A549 (cell line): ENCODE data around the gene SCNN1A. TPM values are rescaled to one million over a fixed set of nuclear protein-coding genes. Genes with fewer than 3 reads are reported as not detected.
A peak's percentile ranks its signal among the peaks of the same experiment; 100 is the strongest.

Experiments
- ATAC-seq, 2 experiments: fragments of 200-7000 bp in 1 of 2; fragments of >200 bp in 1 of 2; cut with Nextera tagmentation in 1 of 2; cut with Tn5 transposase in 1 of 2; 3 replicates each; pipeline versions ENCODE4 v1.8.0 to v1.9.1; 2018 to 2020; ENCODE audit warnings: mild to moderate bottlenecking in 1 of 2, moderate library complexity in 1 of 2
- CTCF ChIA-PET: fragments of 300-600 bp; sonication (Branson Sonifier 250); formaldehyde crosslinking; extraction: SDS; loops from one replicate; lab custom pipeline; 2021; ENCODE audit warnings: antibody characterized with exemption, inconsistent platforms; lab: Yijun Ruan, JAX
- POLR2A ChIA-PET: fragments of 350-600 bp; formaldehyde crosslinking; extraction: SDS; loops from one replicate; lab custom pipeline; 2021; ENCODE audit warnings: antibody characterized with exemption, inconsistent platforms; lab: Yijun Ruan, JAX
- DNase-seq, 2 experiments: peaks; one replicate each; pipeline versions ENCODE4 v3.0.0 to v3.0.0-alpha.2; 2011 to 2016; ENCODE audit warnings: low read depth in 1 of 2, low spot score in 1 of 2
- FAIRE-seq: peaks from 2 replicates; lab custom pipeline; 2011; peaks lifted over from hg19 to GRCh38; lab: Jason Lieb, UNC
- H3K27ac ChIP-seq, 2 experiments: fragments of >200 bp; sonication (Bioruptor Twin); formaldehyde crosslinking; 3 replicates each; pipeline ENCODE4 v1.5.1; 2016 to 2017
- H3K4me1 ChIP-seq: fragments of >200 bp; sonication (Bioruptor Twin); formaldehyde crosslinking; 3 replicates; pipeline ENCODE4 v1.6.1; 2016
- H3K4me2 ChIP-seq: fragments of >200 bp; sonication (Bioruptor Twin); formaldehyde crosslinking; 3 replicates; pipeline ENCODE4 v1.6.1; 2016
- H3K4me3 ChIP-seq: fragments of >200 bp; sonication (Bioruptor Twin); formaldehyde crosslinking; 3 replicates; pipeline ENCODE4 v1.5.1; 2016
- H3K9me3 ChIP-seq: fragments of >200 bp; sonication (Bioruptor Twin); formaldehyde crosslinking; 3 replicates; pipeline ENCODE4 v1.6.1; 2016
- BHLHE40 ChIP-seq: IDR thresholded peaks from 2 replicates; pipeline ENCODE4 v1.6.1; 2012; ENCODE audit warnings: low read depth, low read length, inconsistent platforms
- CBX2 ChIP-seq: fragments of 200-600 bp; sonication (generic); IDR thresholded peaks from 2 replicates; pipeline ENCODE4 v1.6.1; 2016; ENCODE audit warnings: low read depth, mild to moderate bottlenecking, borderline replicate concordance
- CBX8 ChIP-seq: fragments of 200-600 bp; sonication (generic); IDR thresholded peaks from 2 replicates; pipeline ENCODE4 v1.6.1; 2016
- CEBPB ChIP-seq, 2 experiments: fragments of >200 bp in 1 of 2; sonication (Bioruptor Twin) in 1 of 2; formaldehyde crosslinking in 1 of 2; IDR thresholded peaks; 2 replicates each; pipeline ENCODE4 v1.6.1; 2012 to 2016
- CHD2 ChIP-seq: fragments of 150-350 bp; IDR thresholded peaks from 2 replicates; pipeline ENCODE4 v1.6.1; 2014; ENCODE audit warnings: low read length; ENCODE audit not compliant: partially characterized antibody
- EHF ChIP-seq: fragments of 250-450 bp; sonication (Bioruptor Pico); IDR thresholded peaks from 2 replicates; pipeline ENCODE4 v1.5.0; 2020; ENCODE audit warnings: mild to moderate bottlenecking
- EHMT2 ChIP-seq: fragments of 200-600 bp; sonication (generic); IDR thresholded peaks from 2 replicates; pipeline ENCODE4 v1.6.1; 2016; ENCODE audit warnings: antibody characterized with exemption, low read depth, mild to moderate bottlenecking, moderate library complexity
- ELK1 ChIP-seq: fragments of 150-350 bp; IDR thresholded peaks from 2 replicates; pipeline ENCODE4 v1.6.1; 2014; ENCODE audit warnings: low read depth, mild to moderate bottlenecking, low read length
- EP300 ChIP-seq, 2 experiments: fragments of >200 bp; sonication (Bioruptor Twin); formaldehyde crosslinking; IDR thresholded peaks; 2 replicates in 1 of 2; 3 replicates in 1 of 2; pipeline ENCODE4 v1.6.1; 2016 to 2017
- ESRRA ChIP-seq: fragments of 150-350 bp; IDR thresholded peaks from 2 replicates; pipeline ENCODE4 v1.6.1; 2014; ENCODE audit warnings: mild to moderate bottlenecking, low read length, borderline replicate concordance
- FOSB ChIP-seq: fragments of 250-450 bp; sonication (Bioruptor Pico); IDR thresholded peaks from 2 replicates; pipeline ENCODE4 v1.5.0; 2020; ENCODE audit warnings: mild to moderate bottlenecking, moderate library complexity
- FOXS1 ChIP-seq: fragments of 250-450 bp; sonication (Bioruptor Pico); IDR thresholded peaks from 2 replicates; pipeline ENCODE4 v1.5.0; 2020; ENCODE audit warnings: mild to moderate bottlenecking, moderate library complexity
- GATA3 ChIP-seq: IDR thresholded peaks from 2 replicates; pipeline ENCODE4 v1.6.1; 2012; ENCODE audit warnings: borderline replicate concordance
- HDAC2 ChIP-seq: fragments of 200-600 bp; sonication (generic); IDR thresholded peaks from 2 replicates; pipeline ENCODE4 v1.6.1; 2016
- HMGXB4 ChIP-seq: fragments of 250-450 bp; sonication (Bioruptor Pico); IDR thresholded peaks from 2 replicates; pipeline ENCODE4 v1.5.0; 2021; ENCODE audit warnings: mild to moderate bottlenecking, moderate library complexity, borderline replicate concordance
- HOXB5 ChIP-seq: fragments of 250-450 bp; sonication (Bioruptor Pico); IDR thresholded peaks from 2 replicates; pipeline ENCODE4 v1.5.0; 2020; ENCODE audit warnings: mild to moderate bottlenecking, moderate library complexity
- JUN ChIP-seq, 2 experiments: fragments of >200 bp; sonication (Bioruptor Twin); formaldehyde crosslinking; IDR thresholded peaks; 2 replicates in 1 of 2; 3 replicates in 1 of 2; pipeline ENCODE4 v1.6.1; 2016 to 2017
- KDM1A ChIP-seq: fragments of 200-600 bp; sonication (generic); IDR thresholded peaks from 2 replicates; pipeline ENCODE4 v1.6.1; 2016; ENCODE audit warnings: low read depth, mild to moderate bottlenecking
- KDM5A ChIP-seq: fragments of 200-600 bp; sonication (generic); IDR thresholded peaks from 2 replicates; pipeline ENCODE4 v1.6.1; 2016; ENCODE audit warnings: antibody characterized with exemption, mild to moderate bottlenecking
- MAZ ChIP-seq: fragments of 150-350 bp; IDR thresholded peaks from 2 replicates; pipeline ENCODE4 v1.6.1; 2014; ENCODE audit warnings: antibody characterized with exemption, low read depth, low read length, borderline replicate concordance
- NFE2L2 ChIP-seq: fragments of 150-350 bp; conservative IDR thresholded peaks from 2 replicates; pipeline ENCODE4 v1.6.1; 2014; ENCODE audit warnings: low read length
- POLR2A ChIP-seq: IDR thresholded peaks from 2 replicates; pipeline ENCODE4 v1.6.1; 2012; ENCODE audit warnings: mild to moderate bottlenecking, low read length
- ZC3H11A ChIP-seq: fragments of 450-650 bp; IDR thresholded peaks from 2 replicates; pipeline ENCODE4 v1.6.1; 2014; ENCODE audit warnings: antibody characterized with exemption, mild to moderate bottlenecking
- ZNF302 ChIP-seq: fragments of 250-450 bp; sonication (Bioruptor Pico); IDR thresholded peaks from 2 replicates; pipeline ENCODE4 v1.9.0; 2021; ENCODE audit warnings: inconsistent platforms, mild to moderate bottlenecking, moderate library complexity
- ZSCAN20 ChIP-seq: fragments of 250-450 bp; sonication (Bioruptor Pico); IDR thresholded peaks from 2 replicates; pipeline ENCODE4 v1.8.0; 2022; ENCODE audit warnings: mild to moderate bottlenecking, moderate library complexity
- WGBS: methylation state at CpG from one replicate; pipeline ENCODE4 v1.1.6; 2017; ENCODE audit errors: missing lambda C conversion rate; 5-methylcytosine and 5-hydroxymethylcytosine counted together
- polyA plus RNA-seq, 4 experiments: library from polyadenylated mRNA; depleted of rRNA in 3 of 4; stranded (reverse); fragments of >200 nt; fragmentation: RNase III in 1 of 4; extraction: RNeasy Plus Mini Kit Qiagen cat#74134 plus additional on column Dnase treatment in 1 of 4; gene quantifications; 2 replicates in 3 of 4; 3 replicates in 1 of 4; pipeline ENCODE4 v1.2.3, GENCODE V29; 2011 to 2017
- TF ChIP-seq, protein P1 (sequence below): fragments of >200 bp; sonication (Bioruptor Twin); formaldehyde crosslinking; IDR thresholded peaks from 3 replicates; pipeline ENCODE4 v1.5.1; 2016
- TF ChIP-seq, protein P2 (sequence below): IDR thresholded peaks from 2 replicates; pipeline ENCODE4 v1.6.1; 2012

SCNN1A gene
- polyA plus RNA-seq, 2 of the 4 experiments (the other 2 are of a cell fraction), result 6.0 to 7.0 TPM

GRCh38 chr12:6390084-6390799 is 14.9 kb upstream of the SCNN1A start:
- WGBS, result 88% methylated on average over 15 of the region's 15 CpGs
- ATAC-seq (peak in 1 of 2 experiments; percentile 1; a peak in 2 of 6 replicates), DNase-seq (no peak), FAIRE-seq (no peak)
- no peak overlapping the region for H3K4me2 ChIP-seq
- TF ChIP-seq FOXS1 (no peak), FOSB (CRISPR knock-in tag) (no peak), HOXB5 (no peak), CEBPB (IDR thresholded peaks at IDR 0.05) (no peak), EHF (no peak), CHD2 (no peak), HDAC2 (no peak), GATA3 (no peak), KDM1A (no peak), JUN (IDR thresholded peaks at IDR 0.05) (no peak)
- TF ChIP-seq, protein P1, sequence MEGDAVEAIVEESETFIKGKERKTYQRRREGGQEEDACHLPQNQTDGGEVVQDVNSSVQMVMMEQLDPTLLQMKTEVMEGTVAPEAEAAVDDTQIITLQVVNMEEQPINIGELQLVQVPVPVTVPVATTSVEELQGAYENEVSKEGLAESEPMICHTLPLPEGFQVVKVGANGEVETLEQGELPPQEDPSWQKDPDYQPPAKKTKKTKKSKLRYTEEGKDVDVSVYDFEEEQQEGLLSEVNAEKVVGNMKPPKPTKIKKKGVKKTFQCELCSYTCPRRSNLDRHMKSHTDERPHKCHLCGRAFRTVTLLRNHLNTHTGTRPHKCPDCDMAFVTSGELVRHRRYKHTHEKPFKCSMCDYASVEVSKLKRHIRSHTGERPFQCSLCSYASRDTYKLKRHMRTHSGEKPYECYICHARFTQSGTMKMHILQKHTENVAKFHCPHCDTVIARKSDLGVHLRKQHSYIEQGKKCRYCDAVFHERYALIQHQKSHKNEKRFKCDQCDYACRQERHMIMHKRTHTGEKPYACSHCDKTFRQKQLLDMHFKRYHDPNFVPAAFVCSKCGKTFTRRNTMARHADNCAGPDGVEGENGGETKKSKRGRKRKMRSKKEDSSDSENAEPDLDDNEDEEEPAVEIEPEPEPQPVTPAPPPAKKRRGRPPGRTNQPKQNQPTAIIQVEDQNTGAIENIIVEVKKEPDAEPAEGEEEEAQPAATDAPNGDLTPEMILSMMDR, result no peak
- H3K4me3 ChIP-seq, result no peak overlapping the region
- ChIA-PET CTCF (interaction anchor here (0.8 to 2.1 kb wide), 3 partner anchors 48 to 75 kb away, joined by 4 to 14 read pairs (median 6); partner anchors contain the start of gene TNFRSF1A), POLR2A (no interaction called here)
- H3K9me3 ChIP-seq, result no peaks in the 10 kb centered on the region
- H3K4me1 ChIP-seq, result peaks cover 75% of the 10 kb centered on the region
- H3K27ac ChIP-seq, result peak overlapping the region in 1 of 2 experiments; percentile 46; a peak in 1 of 6 replicates

GRCh38 chr12:6387541-6387940 is 12.2 kb upstream of the SCNN1A start:
- DNase-seq (no peak), ATAC-seq (no peak), FAIRE-seq (no peak)
- H3K4me3 ChIP-seq, result no peak overlapping the region
- peak overlapping the region in 1 of 2 experiments; percentile 50; a peak in 3 of 6 replicates for H3K27ac ChIP-seq
- H3K9me3 ChIP-seq, result no peaks in the 10 kb centered on the region
- no peak for TF ChIP-seq MAZ
- TF ChIP-seq, protein P2, sequence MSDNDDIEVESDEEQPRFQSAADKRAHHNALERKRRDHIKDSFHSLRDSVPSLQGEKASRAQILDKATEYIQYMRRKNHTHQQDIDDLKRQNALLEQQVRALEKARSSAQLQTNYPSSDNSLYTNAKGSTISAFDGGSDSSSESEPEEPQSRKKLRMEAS, result no peak
- TF ChIP-seq HOXB5, result no peak
- no peak for TF ChIP-seq ESRRA
- TF ChIP-seq POLR2A, result no peak
- TF ChIP-seq CBX8, result no peak
- no peak for TF ChIP-seq NFE2L2
- no peak for TF ChIP-seq ELK1
- no peak for TF ChIP-seq KDM5A
- no peak for TF ChIP-seq KDM1A
- peak overlapping the region; percentile 98 for H3K4me2 ChIP-seq
- H3K4me1 ChIP-seq, result peaks cover 76% of the 10 kb centered on the region
- ChIA-PET POLR2A (no interaction called here), CTCF (interaction anchor here (0.9 to 1.6 kb wide), 9 partner anchors 10 to 78 kb away, joined by 3 to 6 read pairs (median 4); no protein-coding TSS in a partner anchor)
- WGBS, result 96% methylated on average over 7 of the region's 7 CpGs

DNA sequence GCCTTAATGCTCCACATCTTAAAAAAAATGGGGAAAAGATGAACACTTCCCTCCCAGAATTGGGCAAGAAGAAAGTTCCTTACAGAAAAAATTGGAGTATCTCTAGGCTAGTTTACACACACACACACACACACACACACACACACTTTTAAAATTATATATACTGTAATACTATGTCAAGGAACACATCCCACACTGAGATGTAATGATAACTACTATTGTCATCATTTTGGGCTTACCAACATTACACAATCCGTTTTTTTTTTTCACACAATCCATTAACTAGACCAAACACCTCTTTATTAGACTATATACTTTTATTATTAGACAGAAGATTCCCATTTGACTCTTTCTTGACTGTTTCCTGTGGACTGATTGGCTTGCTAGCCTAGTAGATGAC is 11.1 kb upstream of the SCNN1A start:
- ATAC-seq, result no peak
- H3K4me1 ChIP-seq, result peaks cover 65% of the 10 kb centered on the region
- no peaks in the 10 kb centered on the region for H3K9me3 ChIP-seq
- H3K27ac ChIP-seq, result peak overlapping the region in 1 of 2 experiments; percentile 67; a peak in 3 of 6 replicates
- no peak overlapping the region for H3K4me3 ChIP-seq
- DNase-seq, result no peak
- ChIA-PET CTCF (interaction anchor here (1.7 to 7.0 kb wide), 4 partner anchors 23 to 64 kb away, joined by 5 to 51 read pairs (median 5); no protein-coding TSS in a partner anchor), POLR2A (no interaction called here)
- WGBS, result 7% methylated on average over 1 of the region's 1 CpG
- TF ChIP-seq ZNF302 (no peak), HOXB5 (no peak), NFE2L2 (no peak), HMGXB4 (CRISPR knock-in tag) (no peak), ZSCAN20 (CRISPR knock-in tag) (no peak), EP300 (IDR thresholded peaks at IDR 0.05) (no peak), EHMT2 (no peak), ZC3H11A (no peak), KDM5A (no peak), BHLHE40 (no peak), CBX2 (no peak)
- H3K4me2 ChIP-seq, result peak overlapping the region; percentile 98
- no peak for FAIRE-seq
